Neural cell (in vitro differentiated cells): ENCODE data around the gene KISS1R. TPM values are rescaled to one million over a fixed set of nuclear protein-coding genes. Genes with fewer than 3 reads are reported as not detected.

ENCODE experiments used
- H2AFZ ChIP-seq: fragments of 200-600, 300-800 bp; sonication (generic), shearing (Covaris generic); 2 replicates; pipeline ENCODE4 v1.6.0; 2014; ENCODE audit warnings: low read depth, mild to moderate bottlenecking, antibody characterized with exemption, low read length, moderate library complexity
- H3F3A ChIP-seq: fragments of 200-600 bp; shearing (Covaris generic); 2 replicates; pipeline ENCODE4 v1.6.1; 2016; ENCODE audit warnings: mild to moderate bottlenecking, moderate library complexity, mixed read lengths, antibody characterized with exemption, low read length; ENCODE audit not compliant: insufficient read depth, poor library complexity, severe bottlenecking
- H3K27ac ChIP-seq: fragments of 200-600, 300-800 bp; sonication (generic), shearing (Covaris generic); 2 replicates; pipeline ENCODE4 v1.5.1; 2014; ENCODE audit warnings: mild to moderate bottlenecking, low read length, moderate library complexity
- H3K27me3 ChIP-seq: fragments of 300-800, 200-600 bp; sonication (generic), shearing (Covaris generic); 2 replicates; pipeline ENCODE4 v1.6.0; 2014; ENCODE audit warnings: mild to moderate bottlenecking, low read depth, low read length, moderate library complexity; ENCODE audit not compliant: insufficient read depth
- H3K36me3 ChIP-seq: fragments of 300-800, 200-600 bp; sonication (generic), shearing (Covaris generic); 2 replicates; pipeline ENCODE4 v1.5.1; 2014; ENCODE audit warnings: mild to moderate bottlenecking, antibody characterized with exemption, low read length, moderate library complexity; ENCODE audit not compliant: insufficient read depth
- H3K4me2 ChIP-seq: fragments of 300-800, 200-600 bp; sonication (generic), shearing (Covaris generic); 2 replicates; pipeline ENCODE4 v1.6.0; 2014; ENCODE audit warnings: mild to moderate bottlenecking, low read length
- H3K4me3 ChIP-seq: fragments of 300-800, 200-600 bp; sonication (generic), shearing (Covaris generic); 2 replicates; pipeline ENCODE4 v1.5.1; 2014; ENCODE audit warnings: mild to moderate bottlenecking, low read length, moderate library complexity
- H3K79me2 ChIP-seq: fragments of 200-600 bp; shearing (Covaris generic); replicated peaks from 2 replicates; pipeline ENCODE4 v1.6.0; 2014; ENCODE audit warnings: mild to moderate bottlenecking, low read length, moderate library complexity; ENCODE audit not compliant: insufficient read depth
- H3K9ac ChIP-seq: fragments of 300-800, 200-600 bp; sonication (generic), shearing (Covaris generic); 2 replicates; pipeline ENCODE4 v1.6.1; 2016; ENCODE audit warnings: mild to moderate bottlenecking, low read length, mixed read lengths
- H3K9me2 ChIP-seq: fragments of 200-600 bp; shearing (Covaris generic); 2 replicates; pipeline ENCODE4 v1.6.1; 2016; ENCODE audit warnings: mild to moderate bottlenecking, low read length, mixed read lengths; ENCODE audit not compliant: insufficient read depth
- H3K9me3 ChIP-seq: fragments of 200-600, 300-800 bp; sonication (generic), shearing (Covaris generic); 2 replicates; pipeline ENCODE4 v1.6.1; 2016; ENCODE audit warnings: mild to moderate bottlenecking, mixed run types, low read length, moderate library complexity, mixed read lengths
- H4K20me1 ChIP-seq: fragments of 200-600 bp; shearing (Covaris generic); 2 replicates; pipeline ENCODE4 v1.6.1; 2016; ENCODE audit warnings: mild to moderate bottlenecking, mixed run types; ENCODE audit not compliant: insufficient read depth
- EP300 ChIP-seq: fragments of 450-650 bp; conservative IDR thresholded peaks from 2 replicates; pipeline ENCODE4 v1.6.1; 2014; ENCODE audit warnings: antibody characterized with exemption, mild to moderate bottlenecking, moderate library complexity; ENCODE audit not compliant: poor library complexity, severe bottlenecking
- EZH2 ChIP-seq: fragments of 200-600, 300-800 bp; shearing (Covaris generic), sonication (generic); IDR thresholded peaks from 2 replicates; pipeline ENCODE4 v1.6.1; 2014; ENCODE audit warnings: antibody characterized with exemption, low read length, borderline replicate concordance, mild to moderate bottlenecking; ENCODE audit not compliant: insufficient read depth, poor library complexity, severe bottlenecking
- MXI1 ChIP-seq: fragments of 450-650 bp; conservative IDR thresholded peaks from 2 replicates; pipeline ENCODE4 v1.6.1; 2014; ENCODE audit warnings: antibody characterized with exemption, mild to moderate bottlenecking; ENCODE audit not compliant: poor library complexity, severe bottlenecking
- POLR2AphosphoS5 ChIP-seq: IDR thresholded peaks from 2 replicates; pipeline ENCODE4 v1.6.1; 2012
- RAD21 ChIP-seq: fragments of 450-650 bp; conservative IDR thresholded peaks from 2 replicates; pipeline ENCODE4 v1.6.1; 2014; ENCODE audit warnings: antibody characterized with exemption, mild to moderate bottlenecking, moderate library complexity
- SMC3 ChIP-seq: fragments of 450-650 bp; conservative IDR thresholded peaks from 2 replicates; pipeline ENCODE4 v1.6.1; 2014; ENCODE audit warnings: antibody characterized with exemption, mild to moderate bottlenecking, moderate library complexity; ENCODE audit not compliant: poor library complexity
- TAF1 ChIP-seq: IDR thresholded peaks from 2 replicates; pipeline ENCODE4 v1.6.1; 2012; ENCODE audit warnings: low read depth
- polyA plus RNA-seq: library from polyadenylated mRNA; depleted of rRNA; stranded (reverse); fragments of >200 nt; gene quantifications from 2 replicates; pipeline ENCODE4 v1.2.3, GENCODE V29; 2014
- TF ChIP-seq, protein P1 (sequence below): IDR thresholded peaks from 2 replicates; pipeline ENCODE4 v1.6.1; 2012; ENCODE audit warnings: borderline replicate concordance
- TF ChIP-seq, protein P2 (sequence below): fragments of 450-650 bp; IDR thresholded peaks from 2 replicates; pipeline ENCODE4 v1.5.1; 2014; ENCODE audit warnings: antibody characterized with exemption, mild to moderate bottlenecking, moderate library complexity; ENCODE audit not compliant: poor library complexity, severe bottlenecking

The KISS1R gene
- polyA plus RNA-seq, 1 donor from 2014 or later, result 5.4 TPM

DNA sequence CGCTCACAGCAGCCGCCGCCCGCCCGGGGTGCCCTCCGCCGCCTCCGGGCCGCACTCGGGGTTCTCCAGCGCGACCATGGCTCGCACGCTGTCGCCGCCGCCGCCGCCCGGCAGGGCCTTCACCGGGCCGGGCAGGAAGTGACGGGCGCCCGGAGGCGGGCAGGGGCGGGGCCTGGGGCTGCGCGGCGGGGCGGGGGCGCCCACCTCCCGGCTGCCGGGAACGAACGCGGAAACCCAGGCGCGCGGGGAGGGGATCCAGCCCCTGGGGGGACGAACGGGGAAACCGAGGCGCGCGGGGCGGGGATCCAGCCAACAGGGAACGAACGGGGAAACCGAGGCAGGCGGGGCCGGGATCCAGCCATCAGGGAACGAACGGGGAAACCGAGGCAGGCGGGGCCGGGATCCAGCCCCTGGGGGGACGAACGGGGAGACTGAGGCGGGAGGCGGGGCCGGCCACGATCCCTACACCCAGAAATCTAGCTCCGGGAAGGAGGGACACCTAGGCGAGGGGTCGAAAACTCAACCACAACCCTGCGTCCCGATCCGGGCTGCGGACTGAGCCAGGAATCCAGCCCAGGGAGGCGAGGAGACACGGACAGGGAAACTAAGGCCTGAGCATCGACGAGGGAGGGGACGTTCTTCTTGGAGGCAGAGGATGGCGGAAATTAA is 3.9 kb upstream of the KISS1R start, which contains the start of gene R3HDM4:
R3HDM4 (minus strand) TSS at position 140 of the 669 bp plus-strand sequence; CDS start at position 78, 62 bp downstream.
- no peaks in the 10 kb centered on the region for H3F3A ChIP-seq
- peaks cover 17% of the 10 kb centered on the region for H3K27me3 ChIP-seq
- peaks cover 11% of the 10 kb centered on the region for H3K79me2 ChIP-seq
- H3K4me3 ChIP-seq, result peak within 1 kb of the TSS; percentile 79
- no peaks in the 10 kb centered on the region for H4K20me1 ChIP-seq
- peak within 1 kb of the TSS; percentile 38 for H3K4me2 ChIP-seq
- peak within 1 kb of the TSS; percentile 60 for H2AFZ ChIP-seq
- no peaks in the 10 kb centered on the region for H3K36me3 ChIP-seq
- H3K27ac ChIP-seq, result peak within 1 kb of the TSS; percentile 52
- H3K9me2 ChIP-seq, result no peaks in the 10 kb centered on the region
- H3K9me3 ChIP-seq, result no peaks in the 10 kb centered on the region
- peak; percentile 87 for TF ChIP-seq POLR2AphosphoS5
- TF ChIP-seq MXI1, result no peak
- peak; percentile 39 for TF ChIP-seq TAF1
- peak within 1 kb of the TSS; percentile 83 for H3K9ac ChIP-seq

DNA sequence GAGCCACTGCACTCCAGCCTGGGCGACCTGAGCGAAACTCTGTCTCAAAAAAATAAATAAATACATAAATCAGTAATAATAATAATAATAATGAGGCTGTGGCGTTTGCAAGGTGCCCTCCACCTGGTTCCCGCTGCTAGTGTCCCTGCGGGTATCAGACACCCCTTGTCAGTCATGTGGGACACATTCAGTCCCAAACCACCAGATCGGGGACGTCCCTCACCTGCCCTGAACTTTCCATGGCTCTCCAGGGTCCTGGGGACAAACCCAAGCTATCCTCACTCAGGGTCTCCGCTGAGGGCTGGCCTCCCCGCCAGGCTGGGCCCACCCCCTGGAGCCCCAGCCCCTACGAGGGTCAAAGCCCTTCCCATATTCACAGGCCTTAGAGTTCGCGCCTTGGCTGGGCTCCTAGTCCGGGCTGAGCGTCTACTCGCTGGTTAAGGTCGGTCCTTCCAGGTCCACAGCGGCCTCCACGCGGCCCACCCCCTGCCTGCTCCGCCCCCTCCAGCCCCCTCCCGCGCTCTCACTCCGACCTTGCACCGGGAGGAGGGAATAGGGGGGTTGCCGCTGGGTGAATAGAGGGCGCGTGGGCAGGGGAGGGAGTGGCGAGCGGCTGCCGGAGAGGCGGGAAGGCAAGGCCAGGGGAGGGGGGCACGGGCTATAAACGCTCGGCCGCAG is 349 bp upstream of the KISS1R start:
- H3K9ac ChIP-seq, result no peak overlapping the region
- no peak for TF ChIP-seq EZH2
- TF ChIP-seq RAD21, result no peak
- no peak for TF ChIP-seq MXI1
- no peak for TF ChIP-seq POLR2AphosphoS5
- peaks cover 7% of the 10 kb centered on the region for H3K79me2 ChIP-seq
- peaks cover 49% of the 10 kb centered on the region for H3K27me3 ChIP-seq
- no peaks in the 10 kb centered on the region for H3K9me2 ChIP-seq
- no peak overlapping the region for H3K4me2 ChIP-seq
- H3F3A ChIP-seq, result no peaks in the 10 kb centered on the region
- peak overlapping the region; percentile 61 for H3K4me3 ChIP-seq
- no peak overlapping the region for H3K27ac ChIP-seq
- H2AFZ ChIP-seq, result no peak overlapping the region
- no peaks in the 10 kb centered on the region for H3K36me3 ChIP-seq
- H4K20me1 ChIP-seq, result no peaks in the 10 kb centered on the region
- no peaks in the 10 kb centered on the region for H3K9me3 ChIP-seq

DNA sequence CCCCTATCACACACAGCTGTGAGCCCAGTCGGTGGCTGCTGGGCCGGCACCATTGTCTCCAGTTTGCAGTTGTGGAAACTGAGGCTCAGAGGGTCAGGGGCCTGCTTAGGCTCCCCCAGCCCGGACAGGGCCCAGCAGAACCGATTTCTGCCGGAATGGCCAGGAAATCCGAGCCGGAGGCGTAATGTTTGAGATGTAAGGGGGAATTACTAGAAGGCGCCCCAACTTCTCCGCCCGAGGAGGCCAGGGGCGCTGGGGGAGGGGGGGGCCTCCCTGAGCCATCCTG is 962 bp downstream of the KISS1R start:
- peak overlapping the region; percentile 61 for H3K4me3 ChIP-seq
- H4K20me1 ChIP-seq, result no peaks in the 10 kb centered on the region
- peaks cover 7% of the 10 kb centered on the region for H3K79me2 ChIP-seq
- no peaks in the 10 kb centered on the region for H3K9me3 ChIP-seq
- no peaks in the 10 kb centered on the region for H3K9me2 ChIP-seq
- H3F3A ChIP-seq, result no peaks in the 10 kb centered on the region
- H3K9ac ChIP-seq, result peak overlapping the region; percentile 31
- no peak overlapping the region for H2AFZ ChIP-seq
- no peak overlapping the region for H3K4me2 ChIP-seq
- peaks cover 49% of the 10 kb centered on the region for H3K27me3 ChIP-seq
- no peak for TF ChIP-seq EP300
- TF ChIP-seq TAF1, result no peak
- TF ChIP-seq MXI1, result no peak
- TF ChIP-seq, protein P1, sequence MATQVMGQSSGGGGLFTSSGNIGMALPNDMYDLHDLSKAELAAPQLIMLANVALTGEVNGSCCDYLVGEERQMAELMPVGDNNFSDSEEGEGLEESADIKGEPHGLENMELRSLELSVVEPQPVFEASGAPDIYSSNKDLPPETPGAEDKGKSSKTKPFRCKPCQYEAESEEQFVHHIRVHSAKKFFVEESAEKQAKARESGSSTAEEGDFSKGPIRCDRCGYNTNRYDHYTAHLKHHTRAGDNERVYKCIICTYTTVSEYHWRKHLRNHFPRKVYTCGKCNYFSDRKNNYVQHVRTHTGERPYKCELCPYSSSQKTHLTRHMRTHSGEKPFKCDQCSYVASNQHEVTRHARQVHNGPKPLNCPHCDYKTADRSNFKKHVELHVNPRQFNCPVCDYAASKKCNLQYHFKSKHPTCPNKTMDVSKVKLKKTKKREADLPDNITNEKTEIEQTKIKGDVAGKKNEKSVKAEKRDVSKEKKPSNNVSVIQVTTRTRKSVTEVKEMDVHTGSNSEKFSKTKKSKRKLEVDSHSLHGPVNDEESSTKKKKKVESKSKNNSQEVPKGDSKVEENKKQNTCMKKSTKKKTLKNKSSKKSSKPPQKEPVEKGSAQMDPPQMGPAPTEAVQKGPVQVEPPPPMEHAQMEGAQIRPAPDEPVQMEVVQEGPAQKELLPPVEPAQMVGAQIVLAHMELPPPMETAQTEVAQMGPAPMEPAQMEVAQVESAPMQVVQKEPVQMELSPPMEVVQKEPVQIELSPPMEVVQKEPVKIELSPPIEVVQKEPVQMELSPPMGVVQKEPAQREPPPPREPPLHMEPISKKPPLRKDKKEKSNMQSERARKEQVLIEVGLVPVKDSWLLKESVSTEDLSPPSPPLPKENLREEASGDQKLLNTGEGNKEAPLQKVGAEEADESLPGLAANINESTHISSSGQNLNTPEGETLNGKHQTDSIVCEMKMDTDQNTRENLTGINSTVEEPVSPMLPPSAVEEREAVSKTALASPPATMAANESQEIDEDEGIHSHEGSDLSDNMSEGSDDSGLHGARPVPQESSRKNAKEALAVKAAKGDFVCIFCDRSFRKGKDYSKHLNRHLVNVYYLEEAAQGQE, result no peak
- TF ChIP-seq SMC3, result no peak
- no peak for TF ChIP-seq POLR2AphosphoS5
- TF ChIP-seq, protein P2, sequence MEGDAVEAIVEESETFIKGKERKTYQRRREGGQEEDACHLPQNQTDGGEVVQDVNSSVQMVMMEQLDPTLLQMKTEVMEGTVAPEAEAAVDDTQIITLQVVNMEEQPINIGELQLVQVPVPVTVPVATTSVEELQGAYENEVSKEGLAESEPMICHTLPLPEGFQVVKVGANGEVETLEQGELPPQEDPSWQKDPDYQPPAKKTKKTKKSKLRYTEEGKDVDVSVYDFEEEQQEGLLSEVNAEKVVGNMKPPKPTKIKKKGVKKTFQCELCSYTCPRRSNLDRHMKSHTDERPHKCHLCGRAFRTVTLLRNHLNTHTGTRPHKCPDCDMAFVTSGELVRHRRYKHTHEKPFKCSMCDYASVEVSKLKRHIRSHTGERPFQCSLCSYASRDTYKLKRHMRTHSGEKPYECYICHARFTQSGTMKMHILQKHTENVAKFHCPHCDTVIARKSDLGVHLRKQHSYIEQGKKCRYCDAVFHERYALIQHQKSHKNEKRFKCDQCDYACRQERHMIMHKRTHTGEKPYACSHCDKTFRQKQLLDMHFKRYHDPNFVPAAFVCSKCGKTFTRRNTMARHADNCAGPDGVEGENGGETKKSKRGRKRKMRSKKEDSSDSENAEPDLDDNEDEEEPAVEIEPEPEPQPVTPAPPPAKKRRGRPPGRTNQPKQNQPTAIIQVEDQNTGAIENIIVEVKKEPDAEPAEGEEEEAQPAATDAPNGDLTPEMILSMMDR, result no peak
- TF ChIP-seq RAD21, result no peak
- TF ChIP-seq EZH2, result no peak
- H3K27ac ChIP-seq, result no peak overlapping the region
- no peaks in the 10 kb centered on the region for H3K36me3 ChIP-seq
